ENCODE results near the gene ABHD3. TPM values are rescaled to one million over a fixed set of nuclear protein-coding genes. Genes with fewer than 3 reads are reported as not detected.
"Not testable (repeated sequence)": the region's sequence is repeated elsewhere in the genome, so short reads cannot be mapped to it uniquely, and the experiment has no call there.

The ABHD3 gene
- total and polyA plus RNA-seq, 9 donors, result 4.8 to 14.3 (median 11.2) TPM

DNA sequence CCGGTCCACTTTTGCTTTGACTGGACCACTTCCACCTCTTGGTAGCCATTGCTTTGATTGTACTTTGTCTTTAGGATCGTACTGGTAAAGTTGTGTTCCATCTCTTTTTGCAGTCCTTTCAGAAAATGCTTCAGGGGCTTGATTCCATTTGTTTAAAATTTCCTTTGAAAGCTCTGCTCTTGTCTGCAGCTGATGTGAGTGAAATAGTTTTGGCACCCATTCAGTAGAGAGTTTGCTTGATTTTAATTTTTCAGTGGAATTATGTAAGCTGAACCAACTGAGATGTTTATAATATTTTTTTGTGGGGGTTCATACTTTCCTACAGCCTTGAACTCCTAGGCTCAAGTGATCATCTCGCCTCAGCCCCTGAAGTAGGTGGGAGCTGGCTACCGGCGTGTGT is 28.4 kb upstream of the ABHD3 start:
- Histone ChIP-seq H3K27me3 (no peaks in the 10 kb centered on the region), H3K4me1 (ENCODE audit: insufficient read depth) (no peaks in the 10 kb centered on the region), H3K27ac (no peak overlapping the region), H3K4me3 (no peak overlapping the region), H3K36me3 (no peaks in the 10 kb centered on the region), H3K9me3 (no peaks in the 10 kb centered on the region)
- TF ChIP-seq EP300 (IDR thresholded peaks at IDR 0.05) (no peak), POLR2A (IDR thresholded peaks at IDR 0.05) (no peak)
- TF ChIP-seq, protein P1, sequence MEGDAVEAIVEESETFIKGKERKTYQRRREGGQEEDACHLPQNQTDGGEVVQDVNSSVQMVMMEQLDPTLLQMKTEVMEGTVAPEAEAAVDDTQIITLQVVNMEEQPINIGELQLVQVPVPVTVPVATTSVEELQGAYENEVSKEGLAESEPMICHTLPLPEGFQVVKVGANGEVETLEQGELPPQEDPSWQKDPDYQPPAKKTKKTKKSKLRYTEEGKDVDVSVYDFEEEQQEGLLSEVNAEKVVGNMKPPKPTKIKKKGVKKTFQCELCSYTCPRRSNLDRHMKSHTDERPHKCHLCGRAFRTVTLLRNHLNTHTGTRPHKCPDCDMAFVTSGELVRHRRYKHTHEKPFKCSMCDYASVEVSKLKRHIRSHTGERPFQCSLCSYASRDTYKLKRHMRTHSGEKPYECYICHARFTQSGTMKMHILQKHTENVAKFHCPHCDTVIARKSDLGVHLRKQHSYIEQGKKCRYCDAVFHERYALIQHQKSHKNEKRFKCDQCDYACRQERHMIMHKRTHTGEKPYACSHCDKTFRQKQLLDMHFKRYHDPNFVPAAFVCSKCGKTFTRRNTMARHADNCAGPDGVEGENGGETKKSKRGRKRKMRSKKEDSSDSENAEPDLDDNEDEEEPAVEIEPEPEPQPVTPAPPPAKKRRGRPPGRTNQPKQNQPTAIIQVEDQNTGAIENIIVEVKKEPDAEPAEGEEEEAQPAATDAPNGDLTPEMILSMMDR (IDR thresholded peaks at IDR 0.05), result no peak
- intact Hi-C loops (cut with DNase I), result no loop called here
- WGBS, 3 donors, result 32 to 54% (median 38%) methylated on average over 5 of the region's 5 CpGs
- DNase-seq, result no peak

DNA sequence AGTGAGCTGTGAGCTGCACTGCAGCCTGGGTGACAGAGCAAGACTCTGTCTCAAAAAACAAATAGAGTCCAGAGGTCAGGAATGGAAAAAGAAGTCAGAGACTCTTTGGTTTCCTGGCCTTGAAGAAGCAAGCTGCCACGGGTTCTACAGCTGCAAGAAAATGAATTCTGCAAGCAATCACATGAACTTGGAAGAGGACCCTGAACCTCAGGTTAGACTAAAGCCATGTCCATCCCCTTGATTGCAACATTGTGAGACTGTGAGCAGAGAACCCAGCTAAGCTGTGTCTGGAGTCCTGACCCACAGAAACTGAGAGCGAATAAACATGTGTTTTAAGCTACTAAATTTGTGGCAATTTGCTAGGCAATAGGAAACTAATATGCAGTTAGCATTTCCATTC is 23.1 kb upstream of the ABHD3 start:
- no peaks in the 10 kb centered on the region for H3K36me3 ChIP-seq
- no peaks in the 10 kb centered on the region for H3K27me3 ChIP-seq
- H3K4me1 ChIP-seq (ENCODE audit: insufficient read depth), result no peaks in the 10 kb centered on the region
- WGBS, 3 donors, result 56 to 71% (median 69%) methylated on average over 2 of the region's 2 CpGs
- H3K9me3 ChIP-seq, result no peaks in the 10 kb centered on the region
- TF ChIP-seq POLR2A (IDR thresholded peaks at IDR 0.05) (no peak), EP300 (IDR thresholded peaks at IDR 0.05) (no peak)
- TF ChIP-seq, protein P1 (IDR thresholded peaks at IDR 0.05), result no peak
- no peak for DNase-seq
- intact Hi-C loops (cut with DNase I), result no loop called here
- H3K4me3 ChIP-seq, result no peak overlapping the region
- H3K27ac ChIP-seq, result no peak overlapping the region

DNA sequence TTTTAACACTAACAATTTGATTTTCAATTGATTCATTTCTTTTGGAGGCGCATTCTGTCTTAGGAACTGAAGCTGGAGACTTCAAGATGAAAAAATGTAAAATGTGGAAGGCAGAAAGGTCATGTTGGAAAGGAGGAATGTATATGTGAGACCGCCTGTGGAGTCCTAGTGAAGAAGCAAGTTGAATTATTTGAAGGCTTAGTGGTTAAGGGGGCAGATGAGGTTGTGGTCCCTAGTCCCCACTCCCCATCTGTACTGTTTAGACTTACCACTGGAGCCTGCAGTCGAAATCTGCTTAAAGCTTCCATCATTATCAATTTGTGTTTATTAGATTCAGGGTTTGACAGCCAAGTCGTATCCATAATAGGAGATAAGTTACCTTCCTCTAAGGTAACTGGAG is 20.6 kb upstream of the ABHD3 start:
- no peak overlapping the region for H3K4me3 ChIP-seq
- no peaks in the 10 kb centered on the region for H3K27me3 ChIP-seq
- no peaks in the 10 kb centered on the region for H3K36me3 ChIP-seq
- intact Hi-C loops (cut with DNase I), result no loop called here
- WGBS, 3 donors, result 83 to 88% (median 86%) methylated on average over 4 of the region's 4 CpGs
- no peak overlapping the region for H3K27ac ChIP-seq
- no peak for TF ChIP-seq POLR2A (IDR thresholded peaks at IDR 0.05)
- no peak for TF ChIP-seq EP300 (IDR thresholded peaks at IDR 0.05)
- TF ChIP-seq, protein P1 (IDR thresholded peaks at IDR 0.05), result no peak
- DNase-seq, result no peak
- H3K4me1 ChIP-seq (ENCODE audit: insufficient read depth), result no peaks in the 10 kb centered on the region
- no peaks in the 10 kb centered on the region for H3K9me3 ChIP-seq

DNA sequence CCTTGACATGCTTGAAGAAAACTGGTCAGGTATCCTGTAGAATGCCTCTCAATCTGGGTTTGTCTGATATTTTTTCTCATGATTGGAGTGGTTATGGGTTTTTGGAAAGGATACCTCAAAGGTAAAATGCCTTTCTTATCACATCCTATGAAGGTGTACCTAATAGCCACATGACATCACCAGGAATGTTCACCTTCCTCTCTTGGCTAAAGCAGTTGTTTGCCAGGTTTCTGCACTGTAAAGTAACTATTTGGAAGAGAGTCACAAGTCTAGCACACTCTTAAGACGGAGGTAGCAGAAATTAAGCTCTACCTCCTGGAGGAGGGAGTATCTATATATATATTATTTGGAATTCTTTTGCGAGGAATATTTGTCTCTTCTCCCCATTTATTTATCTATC is 18.1 kb upstream of the ABHD3 start:
- Histone ChIP-seq H3K27me3 (no peaks in the 10 kb centered on the region), H3K4me3 (no peak overlapping the region), H3K36me3 (no peaks in the 10 kb centered on the region), H3K9me3 (no peaks in the 10 kb centered on the region), H3K27ac (no peak overlapping the region), H3K4me1 (ENCODE audit: insufficient read depth) (no peaks in the 10 kb centered on the region)
- DNase-seq, result no peak
- intact Hi-C loops (cut with DNase I), result no loop called here
- TF ChIP-seq EP300 (IDR thresholded peaks at IDR 0.05), result no peak
- TF ChIP-seq, protein P1 (IDR thresholded peaks at IDR 0.05), result no peak
- TF ChIP-seq POLR2A (IDR thresholded peaks at IDR 0.05), result no peak
- WGBS, 3 donors, result 88 to 94% (median 93%) methylated on average over 2 of the region's 2 CpGs

DNA sequence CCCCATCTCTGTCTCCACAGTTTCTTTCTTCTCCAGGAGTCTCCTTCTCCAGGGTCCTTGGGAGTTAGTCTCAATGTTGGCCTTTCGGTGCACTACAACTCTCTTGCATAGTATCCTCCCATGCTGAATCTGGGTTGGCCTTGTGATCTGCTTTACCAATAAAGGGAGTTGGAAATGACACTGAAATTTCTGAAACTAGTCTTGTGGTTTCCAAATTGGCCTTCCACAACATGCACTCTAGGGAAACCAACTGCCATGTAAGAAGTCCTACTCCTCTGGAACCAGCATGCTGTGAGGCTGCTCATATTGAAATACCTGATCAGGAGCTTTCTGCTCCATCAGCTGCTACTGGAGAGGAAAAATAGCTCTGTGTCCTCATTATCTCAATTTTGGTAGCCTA is 9.9 kb upstream of the ABHD3 start:
- no peak for DNase-seq
- Histone ChIP-seq H3K27ac (no peak overlapping the region), H3K36me3 (no peaks in the 10 kb centered on the region), H3K4me3 (no peak overlapping the region), H3K27me3 (no peaks in the 10 kb centered on the region), H3K4me1 (ENCODE audit: insufficient read depth) (no peaks in the 10 kb centered on the region), H3K9me3 (no peaks in the 10 kb centered on the region)
- TF ChIP-seq EP300 (IDR thresholded peaks at IDR 0.05) (no peak), POLR2A (IDR thresholded peaks at IDR 0.05) (no peak)
- TF ChIP-seq, protein P1 (IDR thresholded peaks at IDR 0.05), result no peak
- intact Hi-C loops (cut with DNase I), result no loop called here
- whole genome bisulfite sequencing, 3 donors, result 96 to 100% (median 96%) methylated on average over 1 of the region's 1 CpG

DNA sequence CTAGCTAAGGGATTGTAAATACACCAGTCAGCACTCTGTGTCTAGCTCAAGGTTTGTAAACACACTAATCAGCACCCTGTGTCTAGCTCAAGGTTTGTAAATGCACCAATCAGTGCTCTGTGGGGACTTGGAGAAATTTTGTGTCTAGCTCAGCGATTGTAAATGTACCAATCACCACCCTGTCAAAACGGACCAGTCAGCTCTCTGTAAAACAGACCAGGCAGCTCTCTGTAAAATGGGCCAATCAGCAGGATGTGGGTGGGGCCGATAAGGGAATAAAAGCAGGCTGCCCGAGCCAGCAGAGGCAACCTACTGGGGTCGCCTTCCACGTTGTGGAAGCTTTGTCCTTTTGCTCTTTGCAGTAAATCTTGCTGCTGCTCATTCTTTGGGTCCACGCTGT is 2.6 kb upstream of the ABHD3 start:
- H3K27me3 ChIP-seq; H3K4me1 ChIP-seq (ENCODE audit: insufficient read depth); H3K27ac ChIP-seq; DNase-seq; H3K4me3 ChIP-seq; intact Hi-C loops (cut with DNase I); H3K9me3 ChIP-seq; H3K36me3 ChIP-seq: not testable (repeated sequence)
- WGBS, 3 donors, result 75 to 76% (median 76%) methylated on average over 7 of the region's 7 CpGs
